KOPT-K1 (cell line): ENCODE results near the gene TMEM18.
"Not testable (repeated sequence)": the region's sequence is repeated elsewhere in the genome, so short reads cannot be mapped to it uniquely, and the experiment has no call there.

Experiments
- H3K27ac ChIP-seq: fragments of 200-600 bp; sonication (generic); 2 replicates; pipeline ENCODE4 v1.5.1; 2016; ENCODE audit warnings: antibody characterized with exemption, mild to moderate bottlenecking, low read depth, low read length; ENCODE audit not compliant: poor library complexity, severe bottlenecking
- H3K36me3 ChIP-seq: fragments of 200-600 bp; sonication (generic); 2 replicates; pipeline ENCODE4 v1.5.1; 2017; ENCODE audit warnings: antibody characterized with exemption, mild to moderate bottlenecking, low read length, moderate library complexity; ENCODE audit not compliant: insufficient read depth
- H3K9me3 ChIP-seq: fragments of 200-600 bp; sonication (generic); 2 replicates; pipeline ENCODE4 v1.5.1; 2017; ENCODE audit warnings: antibody characterized with exemption, low read length, mild to moderate bottlenecking; ENCODE audit not compliant: insufficient read depth, poor library complexity, severe bottlenecking

The TMEM18 gene

GRCh38 chr2:705971-706511 is 28.8 kb upstream of the TMEM18 start:
- no peak overlapping the region for H3K27ac ChIP-seq
- no peaks in the 10 kb centered on the region for H3K9me3 ChIP-seq
- no peaks in the 10 kb centered on the region for H3K36me3 ChIP-seq

- H3K9me3 ChIP-seq: peaks cover 14% of the 10 kb centered on the region
- H3K27ac ChIP-seq, H3K36me3 ChIP-seq: not testable (repeated sequence)
Measured at GRCh38 chr2:702765-703164, 25.6 kb upstream of the TMEM18 start.

GRCh38 chr2:696999-697627 is 19.9 kb upstream of the TMEM18 start:
- H3K27ac ChIP-seq: no peak overlapping the region
- peaks cover 14% of the 10 kb centered on the region for H3K9me3 ChIP-seq
- H3K36me3 ChIP-seq: no peaks in the 10 kb centered on the region

GRCh38 chr2:696463-696862 is 19.3 kb upstream of the TMEM18 start:
- Histone ChIP-seq H3K27ac (no peak overlapping the region), H3K36me3 (no peaks in the 10 kb centered on the region), H3K9me3 (peaks cover 14% of the 10 kb centered on the region)

GRCh38 chr2:694906-695510 is 17.8 kb upstream of the TMEM18 start:
- peaks cover 11% of the 10 kb centered on the region for H3K9me3 ChIP-seq
- H3K36me3 ChIP-seq: no peaks in the 10 kb centered on the region
- H3K27ac ChIP-seq: no peak overlapping the region

- Histone ChIP-seq H3K36me3 (no peaks in the 10 kb centered on the region), H3K27ac (no peak overlapping the region), H3K9me3 (peaks cover 3% of the 10 kb centered on the region)
Measured at GRCh38 chr2:694174-694573, 17.0 kb upstream of the TMEM18 start.

GRCh38 chr2:693606-694005 is 16.4 kb upstream of the TMEM18 start:
- H3K27ac ChIP-seq: no peak overlapping the region
- H3K36me3 ChIP-seq: no peaks in the 10 kb centered on the region
- no peaks in the 10 kb centered on the region for H3K9me3 ChIP-seq

- H3K27ac ChIP-seq: no peak overlapping the region
- no peaks in the 10 kb centered on the region for H3K9me3 ChIP-seq
- no peaks in the 10 kb centered on the region for H3K36me3 ChIP-seq
Measured at GRCh38 chr2:692767-693166, 15.6 kb upstream of the TMEM18 start.

- no peaks in the 10 kb centered on the region for H3K36me3 ChIP-seq
- H3K27ac ChIP-seq: no peak overlapping the region
- H3K9me3 ChIP-seq: peaks cover 2% of the 10 kb centered on the region
Measured at GRCh38 chr2:691821-692761, 14.9 kb upstream of the TMEM18 start.

GRCh38 chr2:690799-691198 is 13.6 kb upstream of the TMEM18 start:
- peaks cover 15% of the 10 kb centered on the region for H3K9me3 ChIP-seq
- H3K27ac ChIP-seq: no peak overlapping the region
- no peaks in the 10 kb centered on the region for H3K36me3 ChIP-seq

GRCh38 chr2:689877-690510 is 12.8 kb upstream of the TMEM18 start:
- no peaks in the 10 kb centered on the region for H3K36me3 ChIP-seq
- H3K27ac ChIP-seq: peak overlapping the region; percentile 10
- H3K9me3 ChIP-seq: peaks cover 23% of the 10 kb centered on the region

- Histone ChIP-seq H3K36me3 (no peaks in the 10 kb centered on the region), H3K9me3 (peaks cover 30% of the 10 kb centered on the region), H3K27ac (no peak overlapping the region)
Measured at GRCh38 chr2:689237-689636, 12.0 kb upstream of the TMEM18 start.

- H3K27ac ChIP-seq: no peak overlapping the region
- peaks cover 36% of the 10 kb centered on the region for H3K9me3 ChIP-seq
- H3K36me3 ChIP-seq: no peaks in the 10 kb centered on the region
Measured at GRCh38 chr2:688504-689076, 11.4 kb upstream of the TMEM18 start.

GRCh38 chr2:685421-685820 is 8.2 kb upstream of the TMEM18 start:
- Histone ChIP-seq H3K36me3 (no peaks in the 10 kb centered on the region), H3K27ac (no peak overlapping the region), H3K9me3 (peaks cover 43% of the 10 kb centered on the region)
